OCI-LY7 (cell line): ENCODE data around the gene RDH13.

Source experiments
- EZH2phosphoT487 ChIP-seq: fragments of 200-600 bp; sonication (generic); IDR thresholded peaks from 2 replicates; pipeline ENCODE4 v1.6.1; 2018; ENCODE audit warnings: low read depth, borderline replicate concordance, mild to moderate bottlenecking, mixed run types, antibody characterized with exemption, low read length, moderate library complexity, mixed read lengths
- TF ChIP-seq, protein P1 (sequence below): fragments of 200-600 bp; sonication (generic); conservative IDR thresholded peaks from 2 replicates; pipeline ENCODE4 v1.5.1; 2014; ENCODE audit warnings: mild to moderate bottlenecking, antibody characterized with exemption, low read length, moderate library complexity, mixed read lengths

DNA sequence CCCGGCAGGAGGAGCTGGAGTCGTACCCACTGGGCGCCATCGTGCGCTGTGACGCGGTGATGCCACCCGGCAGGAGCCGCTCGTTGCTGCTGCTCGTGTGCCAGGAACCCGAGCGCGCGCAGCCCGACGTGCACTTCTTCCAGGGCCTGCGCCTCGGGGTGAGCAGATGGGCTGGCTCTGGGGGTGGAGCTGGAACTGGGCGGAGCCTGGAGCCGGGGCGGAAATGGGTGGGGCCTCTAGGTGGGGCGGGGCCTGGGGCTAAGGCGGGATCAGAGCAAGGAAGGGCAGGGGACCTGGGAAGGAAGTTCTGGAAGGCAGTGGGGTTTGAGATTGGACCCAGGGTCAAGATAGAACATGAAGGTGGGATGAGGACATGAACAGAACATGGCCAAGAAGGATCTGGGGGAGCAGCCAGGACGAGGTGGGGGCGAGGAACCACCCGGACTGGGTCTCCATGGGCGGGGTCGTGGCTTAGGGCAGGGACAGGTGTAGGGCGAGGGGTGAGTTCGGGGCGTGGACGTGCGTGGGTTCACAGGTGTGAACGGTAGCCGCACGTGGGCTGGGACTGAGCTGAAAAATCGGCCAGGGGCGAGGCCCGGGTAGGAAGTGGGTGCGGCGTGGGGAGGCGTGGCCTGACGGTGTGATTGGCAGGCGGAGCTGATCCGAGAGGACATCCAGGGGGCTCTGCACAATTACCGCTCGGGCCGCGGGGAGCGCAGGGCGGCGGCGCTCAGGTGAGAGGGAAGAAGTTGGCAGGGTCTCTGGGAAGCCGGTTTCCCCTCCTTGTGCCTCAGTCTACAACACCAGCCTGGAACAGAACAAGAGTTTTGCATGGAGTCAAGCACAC lies 17.4 kb upstream of the RDH13 start:
- TF ChIP-seq, protein P1, sequence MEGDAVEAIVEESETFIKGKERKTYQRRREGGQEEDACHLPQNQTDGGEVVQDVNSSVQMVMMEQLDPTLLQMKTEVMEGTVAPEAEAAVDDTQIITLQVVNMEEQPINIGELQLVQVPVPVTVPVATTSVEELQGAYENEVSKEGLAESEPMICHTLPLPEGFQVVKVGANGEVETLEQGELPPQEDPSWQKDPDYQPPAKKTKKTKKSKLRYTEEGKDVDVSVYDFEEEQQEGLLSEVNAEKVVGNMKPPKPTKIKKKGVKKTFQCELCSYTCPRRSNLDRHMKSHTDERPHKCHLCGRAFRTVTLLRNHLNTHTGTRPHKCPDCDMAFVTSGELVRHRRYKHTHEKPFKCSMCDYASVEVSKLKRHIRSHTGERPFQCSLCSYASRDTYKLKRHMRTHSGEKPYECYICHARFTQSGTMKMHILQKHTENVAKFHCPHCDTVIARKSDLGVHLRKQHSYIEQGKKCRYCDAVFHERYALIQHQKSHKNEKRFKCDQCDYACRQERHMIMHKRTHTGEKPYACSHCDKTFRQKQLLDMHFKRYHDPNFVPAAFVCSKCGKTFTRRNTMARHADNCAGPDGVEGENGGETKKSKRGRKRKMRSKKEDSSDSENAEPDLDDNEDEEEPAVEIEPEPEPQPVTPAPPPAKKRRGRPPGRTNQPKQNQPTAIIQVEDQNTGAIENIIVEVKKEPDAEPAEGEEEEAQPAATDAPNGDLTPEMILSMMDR, result no peak
- TF ChIP-seq EZH2phosphoT487, result no peak
